Neutrophil (primary cell): Measurements from ENCODE around the gene PDE1C.

Experiments
- H3K27ac ChIP-seq: fragments of 200-600 bp; sonication (generic); 2 replicates; pipeline ENCODE4 v1.5.1; 2016; ENCODE audit warnings: mild to moderate bottlenecking, moderate library complexity
- H3K27me3 ChIP-seq: fragments of 200-600 bp; sonication (generic); 2 replicates; pipeline ENCODE4 v1.6.0; 2016; ENCODE audit warnings: mild to moderate bottlenecking
- H3K36me3 ChIP-seq: fragments of 200-600 bp; sonication (generic); 2 replicates; pipeline ENCODE4 v1.5.1; 2017
- H3K4me1 ChIP-seq, 2 experiments: fragments of 200-600 bp in 1 of 2; sonication (generic) in 1 of 2; 1 replicate in 1 of 2; 2 replicates in 1 of 2; pipeline versions ENCODE4 v1.5.1 to v1.6.1; 2013 to 2016; ENCODE audit warnings: low read depth in 1 of 2, low read length in 1 of 2, mild to moderate bottlenecking in 1 of 2, moderate library complexity in 1 of 2; ENCODE audit not compliant: control insufficient read depth in 1 of 2, insufficient read depth in 1 of 2
- H3K4me3 ChIP-seq, 2 experiments: fragments of 200-600 bp in 1 of 2; sonication (generic) in 1 of 2; 1 replicate in 1 of 2; 2 replicates in 1 of 2; pipeline ENCODE4 v1.5.1; 2013 to 2016; ENCODE audit warnings: low read depth in 1 of 2, low read length in 1 of 2, mild to moderate bottlenecking in 1 of 2, moderate library complexity in 1 of 2
- H3K9me3 ChIP-seq: fragments of 200-600 bp; sonication (generic); 2 replicates; pipeline ENCODE4 v1.5.1; 2016
- TF ChIP-seq, protein P1 (sequence below): fragments of 200-600 bp; sonication (generic); IDR thresholded peaks from 2 replicates; pipeline ENCODE4 v1.5.1; 2016; ENCODE audit warnings: antibody characterized with exemption

Gene PDE1C

DNA sequence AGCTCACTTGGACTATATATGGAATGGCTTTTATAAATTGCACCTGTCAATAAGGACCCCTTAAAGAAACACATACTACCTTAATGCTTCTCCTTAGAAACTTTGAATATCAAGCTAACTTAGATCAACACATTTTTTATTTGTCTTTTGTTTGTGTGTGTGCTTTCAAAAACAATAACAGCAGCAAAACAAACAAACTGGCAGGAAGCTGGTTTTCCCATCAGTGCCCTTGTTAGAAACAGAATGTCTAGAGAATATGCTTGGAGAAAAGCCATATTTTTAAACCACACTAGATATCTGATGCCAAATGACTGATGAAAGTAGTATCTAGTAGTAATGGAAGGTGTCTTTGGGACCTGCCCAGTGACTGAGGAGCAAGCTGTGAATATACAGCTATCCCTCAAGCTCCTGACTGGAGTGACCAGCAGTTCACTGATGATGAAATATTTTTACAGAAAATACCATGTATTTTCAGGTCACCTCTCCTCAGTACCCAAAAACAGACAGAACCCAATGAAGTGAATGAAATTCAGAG, 1.0 kb downstream of the PDE1C start:
- TF ChIP-seq, protein P1, sequence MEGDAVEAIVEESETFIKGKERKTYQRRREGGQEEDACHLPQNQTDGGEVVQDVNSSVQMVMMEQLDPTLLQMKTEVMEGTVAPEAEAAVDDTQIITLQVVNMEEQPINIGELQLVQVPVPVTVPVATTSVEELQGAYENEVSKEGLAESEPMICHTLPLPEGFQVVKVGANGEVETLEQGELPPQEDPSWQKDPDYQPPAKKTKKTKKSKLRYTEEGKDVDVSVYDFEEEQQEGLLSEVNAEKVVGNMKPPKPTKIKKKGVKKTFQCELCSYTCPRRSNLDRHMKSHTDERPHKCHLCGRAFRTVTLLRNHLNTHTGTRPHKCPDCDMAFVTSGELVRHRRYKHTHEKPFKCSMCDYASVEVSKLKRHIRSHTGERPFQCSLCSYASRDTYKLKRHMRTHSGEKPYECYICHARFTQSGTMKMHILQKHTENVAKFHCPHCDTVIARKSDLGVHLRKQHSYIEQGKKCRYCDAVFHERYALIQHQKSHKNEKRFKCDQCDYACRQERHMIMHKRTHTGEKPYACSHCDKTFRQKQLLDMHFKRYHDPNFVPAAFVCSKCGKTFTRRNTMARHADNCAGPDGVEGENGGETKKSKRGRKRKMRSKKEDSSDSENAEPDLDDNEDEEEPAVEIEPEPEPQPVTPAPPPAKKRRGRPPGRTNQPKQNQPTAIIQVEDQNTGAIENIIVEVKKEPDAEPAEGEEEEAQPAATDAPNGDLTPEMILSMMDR = no peak
- H3K27me3 ChIP-seq = peaks cover 91% of the 10 kb centered on the region
- H3K9me3 ChIP-seq = no peaks in the 10 kb centered on the region
- H3K27ac ChIP-seq = no peak overlapping the region
- H3K4me1 ChIP-seq = no peaks in the 10 kb centered on the region
- no peak overlapping the region for H3K4me3 ChIP-seq
- H3K36me3 ChIP-seq = no peaks in the 10 kb centered on the region

DNA sequence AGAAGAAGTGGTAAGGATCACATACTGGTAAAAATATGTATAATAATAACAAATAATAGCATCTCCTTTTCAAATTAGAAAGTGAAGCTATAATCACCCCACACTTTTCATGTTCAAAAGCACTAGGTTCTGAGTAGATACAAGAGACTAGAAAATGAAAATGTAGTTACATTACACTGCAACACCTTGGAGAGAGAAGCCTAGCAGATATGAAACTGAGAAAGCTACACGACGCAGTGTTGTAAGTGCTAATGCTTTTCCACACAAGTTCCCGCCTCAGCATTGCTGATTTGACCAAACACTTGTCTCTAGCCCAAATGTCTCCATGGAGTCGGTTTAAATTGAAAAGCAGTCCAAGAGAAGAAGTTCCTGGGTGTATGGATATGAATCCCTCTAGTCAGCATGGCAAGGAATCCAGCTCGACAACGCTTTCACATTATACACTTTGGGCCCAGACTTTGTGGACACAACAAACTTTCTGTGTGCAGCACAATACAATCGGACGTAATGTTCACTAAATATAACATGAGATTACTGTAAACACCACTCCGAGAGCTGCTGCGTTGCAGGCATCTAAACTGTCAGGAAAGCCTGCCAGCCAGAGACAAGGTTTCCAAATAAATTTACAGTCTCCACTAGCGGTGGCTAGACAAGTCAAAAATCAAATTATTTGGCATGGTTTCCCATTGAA, 1.7 kb downstream of the PDE1C start:
- Histone ChIP-seq H3K4me3 (no peak overlapping the region), H3K4me1 (no peaks in the 10 kb centered on the region), H3K36me3 (no peaks in the 10 kb centered on the region), H3K9me3 (no peaks in the 10 kb centered on the region), H3K27ac (no peak overlapping the region), H3K27me3 (peaks cover 84% of the 10 kb centered on the region)
- TF ChIP-seq, protein P1 = no peak

DNA sequence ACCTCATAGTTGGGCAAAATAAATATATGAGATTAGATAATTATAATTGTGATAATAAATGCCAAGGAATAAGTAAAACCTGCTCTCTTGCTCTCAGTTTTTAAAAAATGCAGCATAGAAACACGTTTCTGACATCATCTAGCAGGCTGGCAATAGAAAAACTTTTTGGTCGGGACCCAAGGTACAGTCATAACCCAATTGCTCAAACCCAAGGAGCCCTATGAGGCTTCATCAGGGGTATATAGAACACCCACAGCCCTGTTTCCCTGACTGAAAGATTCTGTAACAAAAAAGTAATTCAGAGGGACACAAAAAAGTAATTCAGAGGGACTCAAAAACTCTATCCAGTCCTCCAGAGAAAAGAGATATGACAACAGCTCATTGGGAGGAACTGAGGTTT, 3.8 kb downstream of the PDE1C start:
- Histone ChIP-seq H3K4me1 (no peaks in the 10 kb centered on the region), H3K9me3 (no peaks in the 10 kb centered on the region), H3K36me3 (no peaks in the 10 kb centered on the region), H3K27ac (no peak overlapping the region), H3K27me3 (peaks cover 63% of the 10 kb centered on the region), H3K4me3 (no peak overlapping the region)
- TF ChIP-seq, protein P1 = no peak

DNA sequence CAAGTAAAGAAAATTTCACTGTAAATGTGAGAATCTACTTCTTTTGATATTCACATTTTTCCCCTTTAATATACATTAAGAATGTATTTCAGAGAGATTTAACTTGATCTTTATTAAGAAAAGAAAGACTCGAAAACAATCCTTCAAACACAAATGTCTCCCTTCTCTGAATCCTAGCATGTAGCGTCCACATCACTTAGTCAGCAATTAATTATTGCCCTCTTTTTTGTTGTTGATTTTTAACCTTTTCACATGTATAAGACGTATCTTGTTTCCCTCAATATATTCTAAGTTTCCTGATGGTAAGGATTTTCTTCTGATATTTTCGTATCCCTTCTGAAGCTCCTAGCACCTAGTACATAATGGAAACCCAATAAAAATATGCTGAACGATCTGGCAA, 6.6 kb downstream of the PDE1C start:
- no peaks in the 10 kb centered on the region for H3K36me3 ChIP-seq
- H3K27ac ChIP-seq = no peak overlapping the region
- TF ChIP-seq, protein P1 = no peak
- no peak overlapping the region for H3K4me3 ChIP-seq
- no peaks in the 10 kb centered on the region for H3K4me1 ChIP-seq
- H3K27me3 ChIP-seq = peaks cover 35% of the 10 kb centered on the region
- no peaks in the 10 kb centered on the region for H3K9me3 ChIP-seq

DNA sequence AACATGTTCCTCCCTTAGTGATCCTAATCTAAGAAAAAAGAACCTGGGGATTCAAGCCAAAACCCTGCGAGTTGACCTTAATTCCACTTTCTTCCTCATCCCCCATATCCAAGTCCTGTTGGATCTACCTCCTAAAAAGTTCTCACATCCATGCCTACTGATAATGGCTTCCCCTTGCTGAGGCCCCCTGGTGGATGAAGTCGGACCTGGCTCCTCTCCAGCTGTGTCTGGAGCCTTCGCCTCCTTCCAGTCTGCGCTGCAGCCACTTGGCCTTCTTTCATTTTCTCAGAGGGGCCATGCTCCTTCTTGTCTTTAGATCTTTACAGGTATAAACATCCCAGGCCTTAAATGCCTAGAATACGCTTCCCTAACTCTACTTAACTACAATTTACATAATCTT, 8.1 kb downstream of the PDE1C start:
- Histone ChIP-seq H3K36me3 (no peaks in the 10 kb centered on the region), H3K4me1 (no peaks in the 10 kb centered on the region), H3K27ac (no peak overlapping the region), H3K27me3 (peaks cover 22% of the 10 kb centered on the region), H3K4me3 (no peak overlapping the region), H3K9me3 (no peaks in the 10 kb centered on the region)
- TF ChIP-seq, protein P1 = no peak
